ENCODE data around the gene FBRSL1.

The FBRSL1 gene

GRCh38 chr12:132560364-132560613 is 70.3 kb downstream of the FBRSL1 start:
- Mint-ChIP-seq H3K9me3 (no peaks in the 10 kb centered on the region), H3K27ac (no peak overlapping the region), H3K36me3 (ENCODE audit: low read depth) (peaks cover 11% of the 10 kb centered on the region), H3K4me3 (peak overlapping the region in 1 of 3 experiments; percentile 83), H3K4me1 (peaks cover 4% of the 10 kb centered on the region), H3K27me3 (ENCODE audit: low read depth) (peaks cover 4% of the 10 kb centered on the region)
- no peak for TF ChIP-seq CTCF (IDR thresholded peaks at IDR 0.05; ENCODE audit: unreplicated experiment in 3 of 3)

- no peak overlapping the region for H3K27ac Mint-ChIP-seq
- H3K9me3 Mint-ChIP-seq, result no peaks in the 10 kb centered on the region
- H3K36me3 Mint-ChIP-seq (ENCODE audit: low read depth), result peaks cover 16% of the 10 kb centered on the region
- H3K4me1 Mint-ChIP-seq, result peaks cover 4% of the 10 kb centered on the region
- TF ChIP-seq CTCF (IDR thresholded peaks at IDR 0.05; ENCODE audit: unreplicated experiment in 3 of 3), result peak; percentile 72 to 84 (median 76)
- peaks cover 4% of the 10 kb centered on the region for H3K27me3 Mint-ChIP-seq (ENCODE audit: low read depth)
- H3K4me3 Mint-ChIP-seq, result peak overlapping the region; percentile 81 to 83 (median 82)
Observed at GRCh38 chr12:132560614-132561426, 70.9 kb downstream of the FBRSL1 start.
